ENCODE data around the gene SPAG9. TPM values are rescaled to one million over a fixed set of nuclear protein-coding genes. Genes with fewer than 3 reads are reported as not detected.
A peak's percentile ranks its signal among the peaks of the same experiment; 100 is the strongest.

Gene SPAG9
- total and polyA plus RNA-seq, 10 donors = 10.7 to 94.6 (median 78.3) TPM

GRCh38 chr17:51060396-51060795, 60.3 kb downstream of the SPAG9 start:
- WGBS, 5 donors = 89 to 99% (median 96%) methylated on average over 5 of the region's 5 CpGs
- Histone ChIP-seq H3K36me3 (no peaks in the 10 kb centered on the region), H3K27me3 (replicated peaks in 1 of 7) (no peaks in the 10 kb centered on the region), H3K9me3 (no peaks in the 10 kb centered on the region), H3K27ac (no peak overlapping the region), H3K4me3 (no peak overlapping the region), H3K4me1 (peaks cover 3 to 43% (median 17%) of the 10 kb centered on the region in 6 donors)
- TF ChIP-seq POLR2AphosphoS5 (IDR thresholded peaks at IDR 0.05) = no peak
- TF ChIP-seq CTCF (IDR thresholded peaks at IDR 0.05 in 8 of 11, conservative IDR thresholded peaks at IDR 0.05 in 3 of 11) = no peak
- no peak for TF ChIP-seq POLR2A (IDR thresholded peaks at IDR 0.05)
- intact Hi-C loops (cut with DNase I; ENCODE audit: low total_unique reads) = no loop called here
- DNase-seq = no peak

GRCh38 chr17:51059781-51060180, 60.9 kb downstream of the SPAG9 start:
- intact Hi-C loops (cut with DNase I; ENCODE audit: low total_unique reads) = loop anchor here (5.0 kb wide), 1 partner anchor 57 kb away; no protein-coding TSS in a partner anchor
- no peak for DNase-seq
- H3K9me3 ChIP-seq = no peaks in the 10 kb centered on the region
- no peaks in the 10 kb centered on the region for H3K27me3 ChIP-seq (replicated peaks in 1 of 7)
- H3K4me3 ChIP-seq = no peak overlapping the region
- peaks cover 0 to 4% (median 0%) of the 10 kb centered on the region in 6 donors for H3K36me3 ChIP-seq
- H3K4me1 ChIP-seq = peaks cover 3 to 45% (median 17%) of the 10 kb centered on the region in 6 donors
- TF ChIP-seq POLR2AphosphoS5 (IDR thresholded peaks at IDR 0.05) (no peak), POLR2A (IDR thresholded peaks at IDR 0.05) (no peak), CTCF (IDR thresholded peaks at IDR 0.05 in 8 of 11, conservative IDR thresholded peaks at IDR 0.05 in 3 of 11) (no peak)
- WGBS, 5 donors = 87 to 96% (median 91%) methylated on average over 2 of the region's 2 CpGs
- no peak overlapping the region for H3K27ac ChIP-seq

- Histone ChIP-seq H3K9me3 (no peaks in the 10 kb centered on the region), H3K27ac (peak overlapping the region in 5 of 8 donors; percentile 31 to 55 (median 36)), H3K4me1 (peaks cover 3 to 52% (median 22%) of the 10 kb centered on the region in 6 donors), H3K27me3 (replicated peaks in 1 of 7) (no peaks in the 10 kb centered on the region), H3K36me3 (peaks cover 0 to 9% (median 0%) of the 10 kb centered on the region in 6 donors), H3K4me3 (no peak overlapping the region)
- intact Hi-C loops (cut with DNase I; ENCODE audit: low total_unique reads) = loop anchor here (5.0 kb wide), 1 partner anchor 55 kb away; no protein-coding TSS in a partner anchor
- WGBS, 5 donors = 93 to 96% (median 94%) methylated on average over 3 of the region's 3 CpGs
- DNase-seq = no peak
- TF ChIP-seq POLR2A (IDR thresholded peaks at IDR 0.05) = no peak
- no peak for TF ChIP-seq CTCF (IDR thresholded peaks at IDR 0.05 in 8 of 11, conservative IDR thresholded peaks at IDR 0.05 in 3 of 11)
- TF ChIP-seq POLR2AphosphoS5 (IDR thresholded peaks at IDR 0.05) = no peak
Measured at GRCh38 chr17:51057534-51057933, 63.1 kb downstream of the SPAG9 start.

- DNase-seq = no peak
- intact Hi-C loops (cut with DNase I; ENCODE audit: low total_unique reads) = loop anchor here (5.0 kb wide), 1 partner anchor 55 kb away; no protein-coding TSS in a partner anchor
- H3K36me3 ChIP-seq = peaks cover 0 to 9% (median 0%) of the 10 kb centered on the region in 6 donors
- peak overlapping the region in 5 of 8 donors; percentile 31 to 55 (median 36) for H3K27ac ChIP-seq
- peak in 9 of 11 experiments; percentile 44 to 70 (median 51) for TF ChIP-seq CTCF (IDR thresholded peaks at IDR 0.05 in 8 of 11, conservative IDR thresholded peaks at IDR 0.05 in 3 of 11)
- TF ChIP-seq POLR2A (IDR thresholded peaks at IDR 0.05) = no peak
- no peak for TF ChIP-seq POLR2AphosphoS5 (IDR thresholded peaks at IDR 0.05)
- no peaks in the 10 kb centered on the region for H3K27me3 ChIP-seq (replicated peaks in 1 of 7)
- WGBS, 5 donors = 68 to 80% (median 77%) methylated on average over 1 of the region's 1 CpG
- peaks cover 3 to 55% (median 25%) of the 10 kb centered on the region in 6 donors for H3K4me1 ChIP-seq
- H3K9me3 ChIP-seq = no peaks in the 10 kb centered on the region
- no peak overlapping the region for H3K4me3 ChIP-seq
Measured at GRCh38 chr17:51056813-51057510, 63.7 kb downstream of the SPAG9 start.
